Astrocyte of the cerebellum (primary cell): ENCODE results near the gene MYEOV.

Source experiments
- DNase-seq: peaks from one replicate; pipeline ENCODE4 v3.0.0-alpha.2; 2011; ENCODE audit warnings: low read depth
- H3K4me3 ChIP-seq: 2 replicates; pipeline ENCODE4 v1.5.1; 2011; ENCODE audit warnings: mild to moderate bottlenecking, low read depth, low read length, moderate library complexity
- in situ Hi-C: cut with HindIII; loops from 2 replicates; pipeline ENCODE4 v1.10.0; 2017; ENCODE audit warnings: low sequenced_read_pairs
- TF ChIP-seq, protein P1 (sequence below): IDR thresholded peaks from 2 replicates; pipeline ENCODE4 v1.5.1; 2012; ENCODE audit warnings: low read length, low read depth, moderate library complexity, mild to moderate bottlenecking; ENCODE audit errors: missing control alignments

The MYEOV gene

DNA sequence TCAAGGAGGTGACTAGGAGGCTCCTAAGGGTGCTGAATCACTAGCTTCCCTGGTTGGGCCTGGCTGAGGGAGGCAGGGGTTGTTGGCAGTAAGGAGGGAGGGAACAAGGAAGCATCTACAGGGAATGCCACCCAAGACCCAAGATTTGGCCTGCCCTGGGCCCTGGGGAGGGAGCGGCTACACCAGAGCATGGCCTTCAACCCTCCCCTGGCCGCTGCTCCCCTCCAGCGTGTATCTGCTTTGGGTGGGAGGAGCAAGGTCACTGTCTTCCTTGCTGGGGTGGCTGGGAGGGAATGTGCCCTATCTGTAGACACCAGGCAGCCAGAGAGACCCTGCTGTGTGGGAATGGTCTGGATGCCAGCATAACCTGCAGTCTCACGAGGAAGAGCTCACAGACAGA lies 29.5 kb upstream of the MYEOV start:
- H3K4me3 ChIP-seq: no peak overlapping the region
- TF ChIP-seq, protein P1, sequence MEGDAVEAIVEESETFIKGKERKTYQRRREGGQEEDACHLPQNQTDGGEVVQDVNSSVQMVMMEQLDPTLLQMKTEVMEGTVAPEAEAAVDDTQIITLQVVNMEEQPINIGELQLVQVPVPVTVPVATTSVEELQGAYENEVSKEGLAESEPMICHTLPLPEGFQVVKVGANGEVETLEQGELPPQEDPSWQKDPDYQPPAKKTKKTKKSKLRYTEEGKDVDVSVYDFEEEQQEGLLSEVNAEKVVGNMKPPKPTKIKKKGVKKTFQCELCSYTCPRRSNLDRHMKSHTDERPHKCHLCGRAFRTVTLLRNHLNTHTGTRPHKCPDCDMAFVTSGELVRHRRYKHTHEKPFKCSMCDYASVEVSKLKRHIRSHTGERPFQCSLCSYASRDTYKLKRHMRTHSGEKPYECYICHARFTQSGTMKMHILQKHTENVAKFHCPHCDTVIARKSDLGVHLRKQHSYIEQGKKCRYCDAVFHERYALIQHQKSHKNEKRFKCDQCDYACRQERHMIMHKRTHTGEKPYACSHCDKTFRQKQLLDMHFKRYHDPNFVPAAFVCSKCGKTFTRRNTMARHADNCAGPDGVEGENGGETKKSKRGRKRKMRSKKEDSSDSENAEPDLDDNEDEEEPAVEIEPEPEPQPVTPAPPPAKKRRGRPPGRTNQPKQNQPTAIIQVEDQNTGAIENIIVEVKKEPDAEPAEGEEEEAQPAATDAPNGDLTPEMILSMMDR: no peak
- in situ Hi-C loops: no loop called here
- DNase-seq: no peak

DNA sequence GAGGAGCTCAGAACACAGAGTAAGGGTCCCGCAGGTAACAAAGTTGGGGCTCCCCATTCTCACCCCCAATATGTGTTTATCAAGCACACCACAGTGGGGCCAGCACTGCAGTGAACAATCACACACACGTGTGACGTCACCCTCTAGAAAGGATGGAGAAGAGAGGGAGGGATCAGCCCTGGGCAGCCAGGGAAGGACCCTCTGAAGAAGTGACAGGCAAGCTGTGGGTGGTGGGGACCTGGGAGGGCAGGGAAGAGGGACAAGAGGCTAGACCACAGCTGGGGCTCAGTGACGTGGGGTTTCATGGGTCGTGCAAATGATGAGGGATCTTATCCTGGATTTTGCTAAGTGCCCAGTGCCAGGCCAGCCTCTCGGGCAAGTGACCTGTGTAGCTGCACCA lies 28.7 kb upstream of the MYEOV start:
- TF ChIP-seq, protein P1: no peak
- no peak for DNase-seq
- in situ Hi-C loops: no loop called here
- no peak overlapping the region for H3K4me3 ChIP-seq

DNA sequence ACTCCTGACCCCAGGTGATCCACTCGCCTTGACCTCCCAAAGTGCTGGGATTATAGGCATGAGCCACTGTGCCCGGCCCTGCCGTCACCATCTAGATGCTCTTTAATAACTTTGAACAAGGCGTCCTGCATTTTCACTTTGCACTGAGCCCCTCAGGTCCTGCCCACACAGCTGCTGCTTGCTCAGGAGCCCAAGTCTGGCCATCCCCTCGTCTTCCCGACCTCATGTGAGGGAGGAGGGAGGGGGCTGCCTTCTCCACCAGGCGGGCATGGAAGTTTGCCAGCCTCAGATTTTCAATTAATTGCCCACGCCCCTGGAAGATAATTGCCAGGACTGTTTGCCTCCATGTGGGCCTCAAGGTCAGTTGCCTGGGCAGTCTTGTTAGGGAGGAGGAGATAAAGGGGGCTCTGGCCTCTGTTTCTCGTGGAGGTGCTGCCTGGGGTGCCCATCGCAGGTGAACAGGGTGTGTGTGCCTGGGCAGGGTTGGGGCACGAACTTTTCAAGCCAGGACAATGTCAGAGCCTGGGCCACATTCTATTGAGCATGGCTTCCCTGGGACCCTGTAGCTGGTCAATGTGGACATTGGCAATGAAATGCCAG lies 27.9 kb upstream of the MYEOV start:
- DNase-seq: no peak
- in situ Hi-C loops: no loop called here
- TF ChIP-seq, protein P1: no peak
- H3K4me3 ChIP-seq: no peak overlapping the region

DNA sequence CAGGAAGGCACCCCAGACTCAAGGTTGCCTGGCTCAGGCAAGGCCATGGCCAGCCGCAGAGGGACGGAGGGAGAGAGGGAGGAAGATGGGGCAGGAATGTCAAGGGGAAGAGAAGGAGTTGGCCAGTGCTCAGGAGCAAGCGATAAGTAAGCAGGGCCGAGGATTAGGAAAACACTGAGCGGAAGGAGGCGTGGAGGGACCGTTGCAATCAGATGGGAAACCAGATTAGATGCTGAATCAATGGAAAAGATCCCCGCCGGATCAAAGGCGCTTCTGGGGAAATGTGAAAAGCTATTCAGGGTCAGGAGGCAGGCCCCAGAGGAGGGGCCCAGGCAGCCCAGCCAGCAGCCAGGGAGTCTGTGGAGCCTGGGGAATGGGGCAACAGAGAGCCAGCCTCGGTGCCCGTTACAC lies 26.6 kb upstream of the MYEOV start:
- TF ChIP-seq, protein P1: no peak
- H3K4me3 ChIP-seq: no peak overlapping the region
- in situ Hi-C loops: no loop called here
- no peak for DNase-seq

DNA sequence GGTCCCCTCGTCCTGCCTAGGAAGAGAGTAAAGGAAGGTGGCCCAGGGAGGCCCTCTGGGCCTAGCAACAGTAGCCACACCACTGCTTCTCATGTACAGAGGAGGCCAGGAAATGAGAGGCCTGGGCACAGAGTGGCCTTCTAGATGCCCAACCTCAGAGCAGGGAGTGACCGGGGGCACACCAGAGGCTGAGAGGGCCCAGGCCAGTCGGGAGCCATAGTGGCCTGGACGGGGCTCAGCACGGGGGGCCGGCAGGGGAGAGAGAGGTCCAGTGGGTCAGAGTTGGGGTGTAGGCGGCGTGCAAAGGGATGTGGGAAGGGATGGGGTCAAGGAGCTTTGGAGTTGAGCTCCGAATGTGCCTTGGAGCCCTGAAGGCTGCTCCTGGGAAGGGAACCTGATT lies 25.0 kb upstream of the MYEOV start:
- DNase-seq: no peak
- H3K4me3 ChIP-seq: no peak overlapping the region
- in situ Hi-C loops: no loop called here
- TF ChIP-seq, protein P1: no peak

DNA sequence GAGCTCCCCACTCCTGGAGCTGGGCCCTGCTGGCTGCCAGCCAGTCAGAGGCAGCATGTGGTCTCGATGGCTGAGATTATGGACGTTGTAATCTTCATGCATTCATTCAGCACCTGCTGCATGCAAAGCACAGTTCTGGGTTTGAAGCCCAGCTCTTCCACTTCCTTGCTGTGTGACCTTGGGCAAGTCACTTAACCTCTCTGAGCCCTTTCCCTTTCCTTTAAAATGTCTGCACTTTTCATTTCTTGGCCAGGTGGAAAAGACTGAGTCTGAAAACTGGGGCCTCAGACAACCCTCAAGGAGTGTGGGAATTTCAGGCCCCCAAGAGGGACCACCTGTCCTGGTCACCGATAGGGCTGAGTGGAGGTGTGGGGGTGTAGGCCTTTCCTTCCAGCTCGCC lies 24.6 kb upstream of the MYEOV start:
- no peak overlapping the region for H3K4me3 ChIP-seq
- in situ Hi-C loops: no loop called here
- no peak for DNase-seq
- TF ChIP-seq, protein P1: no peak
